AG10803 (cell line): ENCODE measurements around the gene NDUFV1.

ENCODE experiments used
- DNase-seq: peaks from one replicate; pipeline ENCODE4 v3.0.0; 2010; ENCODE audit warnings: low read depth
- H3K4me3 ChIP-seq: 2 replicates; pipeline ENCODE4 v1.5.1; 2011; ENCODE audit warnings: mild to moderate bottlenecking, low read length, control low read depth
- CTCF ChIP-seq: conservative IDR thresholded peaks from 2 replicates; pipeline ENCODE4 v1.5.1; 2011; ENCODE audit warnings: mild to moderate bottlenecking, low read length, control low read depth, inconsistent platforms

Gene NDUFV1

DNA sequence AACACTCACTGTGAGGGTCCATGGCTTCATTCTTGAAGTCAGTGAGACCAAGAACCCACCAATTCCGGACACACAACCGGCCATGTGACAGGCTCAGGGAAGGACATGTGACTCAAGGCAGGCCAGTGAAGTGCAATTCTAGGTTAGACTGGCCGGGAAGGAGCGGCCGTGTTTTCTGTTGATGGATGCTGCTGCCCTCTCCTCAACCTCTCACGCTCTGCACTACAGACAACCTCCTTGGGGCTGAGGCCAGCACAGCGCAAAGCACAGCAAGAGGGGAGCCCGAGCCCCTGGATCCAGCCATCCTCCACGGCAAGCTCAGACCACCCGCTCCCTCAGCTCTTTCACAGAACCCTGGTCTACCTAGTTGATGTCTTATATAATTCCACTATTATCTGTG lies 20.2 kb downstream of the NDUFV1 start:
- H3K4me3 ChIP-seq = no peak overlapping the region
- no peak for DNase-seq
- TF ChIP-seq CTCF = no peak

GRCh38 chr11:67627441-67627811 lies 20.7 kb downstream of the NDUFV1 start:
- no peak overlapping the region for H3K4me3 ChIP-seq
- TF ChIP-seq CTCF = no peak
- no peak for DNase-seq

DNA sequence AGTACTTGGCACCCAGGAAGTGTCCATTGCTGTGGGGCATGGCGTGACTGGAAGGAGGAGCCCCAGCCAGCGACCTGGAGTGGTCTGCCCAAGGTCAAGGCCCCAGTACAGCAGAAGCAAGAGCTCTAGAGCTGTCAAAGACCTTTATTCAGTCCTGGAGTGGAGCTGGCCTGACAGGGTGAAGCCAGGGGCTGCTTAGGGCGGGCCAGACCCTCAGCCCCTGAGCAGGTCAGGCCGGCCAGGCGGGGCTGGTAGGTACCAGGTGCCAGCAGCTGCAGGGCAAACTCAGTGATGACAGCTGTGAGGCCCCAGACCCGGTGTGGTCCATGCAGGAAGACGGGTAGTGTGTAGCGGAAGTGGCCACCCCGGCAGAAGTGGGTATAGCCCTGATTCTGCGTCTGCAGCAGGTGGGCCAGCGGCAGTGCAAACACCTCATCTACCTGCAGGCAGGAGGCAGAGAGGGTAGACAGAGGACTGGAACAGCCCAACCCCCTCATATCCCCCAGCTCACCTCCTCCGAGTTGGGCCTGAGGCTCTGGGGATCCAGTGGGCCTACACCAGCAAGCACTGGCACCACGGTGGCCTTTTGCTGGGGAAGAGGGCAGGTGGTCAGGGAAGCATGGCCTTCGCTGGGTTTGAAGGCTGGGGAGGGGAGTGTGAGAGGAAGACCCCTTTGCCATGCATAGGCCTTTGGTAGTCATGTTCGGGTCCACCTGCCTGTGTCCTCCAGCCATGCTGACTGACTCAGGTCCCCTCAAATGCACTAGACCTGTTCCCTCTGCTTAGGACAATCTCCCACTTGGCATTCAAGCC lies 21.3 kb downstream of the NDUFV1 start:
- no peak overlapping the region for H3K4me3 ChIP-seq
- TF ChIP-seq CTCF = no peak
- DNase-seq = no peak

- TF ChIP-seq CTCF = no peak; the same call in 1 of the 2 replicates
- H3K4me3 ChIP-seq = no peak overlapping the region
- no peak for DNase-seq
These were observed 22.1 kb downstream of the NDUFV1 start for GRCh38 chr11:67628710-67629385.

- H3K4me3 ChIP-seq = peak within 1 kb of the TSS; percentile 77
- DNase-seq = peak; percentile 72
- TF ChIP-seq CTCF = peak; percentile 70; the same call in 1 of the 2 replicates
These were observed 22.9 kb downstream of the NDUFV1 start, which contains the start of gene NUDT8 for GRCh38 chr11:67629386-67630227. Gene NUDT8 (minus strand): TSS chr11:67629937. CDS start chr11:67629911, 26 bp downstream.

DNA sequence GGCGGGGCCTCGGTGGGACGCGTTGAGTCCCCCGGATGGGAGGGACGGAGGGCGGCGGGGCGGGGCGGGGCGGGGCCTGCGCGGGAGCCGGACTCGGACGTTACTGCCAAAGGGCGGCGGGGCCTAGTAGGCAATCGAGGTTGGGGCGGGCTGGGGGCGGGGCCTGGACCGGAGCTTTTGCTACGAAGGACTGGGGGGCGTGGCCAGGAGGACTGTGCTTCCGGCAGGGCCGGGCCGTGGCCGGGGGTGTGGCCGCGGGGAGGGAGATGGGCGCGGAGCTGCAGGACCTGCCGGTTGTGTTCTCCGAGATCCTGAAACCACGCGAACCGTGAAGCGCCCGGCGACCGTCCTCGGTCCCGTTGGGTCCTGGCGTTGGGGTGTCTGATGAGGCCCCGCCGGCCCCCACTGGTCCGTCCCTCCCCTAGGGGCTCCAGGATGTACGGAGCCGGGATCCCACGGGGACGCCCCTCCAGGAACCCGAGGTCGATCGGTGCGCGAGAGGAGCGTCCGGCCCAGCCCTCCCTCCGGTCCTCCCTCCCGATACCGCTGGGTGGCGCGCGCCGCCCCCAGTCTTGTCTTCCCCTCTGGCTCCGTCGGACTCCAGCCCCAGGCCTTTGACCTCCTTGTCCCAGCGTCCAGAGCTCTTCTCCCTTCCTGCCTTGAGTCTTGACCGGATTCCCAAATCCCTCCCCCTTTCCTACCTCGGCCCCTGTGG lies 23.6 kb downstream of the NDUFV1 start:
- DNase-seq = peak; percentile 97
- peak; percentile 64 for TF ChIP-seq CTCF
- H3K4me3 ChIP-seq = peak overlapping the region; percentile 77
